MCF 10A (cell line): ENCODE results near the gene PTPRC. TPM values are rescaled to one million over a fixed set of nuclear protein-coding genes. Genes with fewer than 3 reads are reported as not detected.

Experiments
- BruUV-seq: library from RNA; stranded (reverse); fragments of 400-500 nt; replicated peaks from 2 replicates; lab custom pipeline; 2021; lab: Mats Ljungman, UMichigan
- CTCF ChIA-PET: fragments of 300-600 bp; sonication (Branson Sonifier 250); formaldehyde crosslinking; extraction: SDS; loops from one replicate; lab custom pipeline; 2021; ENCODE audit warnings: antibody characterized with exemption, inconsistent platforms; lab: Yijun Ruan, JAX
- POLR2A ChIA-PET: fragments of 300-600, 350-650 bp; sonication (Branson Sonifier 250); formaldehyde crosslinking; extraction: SDS; loops from one replicate; lab custom pipeline; 2020; ENCODE audit warnings: antibody characterized with exemption, inconsistent platforms; lab: Yijun Ruan, JAX
- DNase-seq: peaks from one replicate; pipeline ENCODE4 v3.0.0-alpha.2; 2018; ENCODE audit not compliant: unreplicated experiment
- H3K27ac Mint-ChIP-seq: one replicate; pipeline ENCODE4 v1.8.0; 2022; ENCODE audit warnings: mild to moderate bottlenecking, low read depth, mixed read lengths; ENCODE audit not compliant: unreplicated experiment
- H3K27me3 Mint-ChIP-seq: one replicate; pipeline ENCODE4 v1.8.0; 2022; ENCODE audit warnings: mixed read lengths; ENCODE audit not compliant: insufficient read depth, unreplicated experiment
- H3K36me3 Mint-ChIP-seq: one replicate; pipeline ENCODE4 v1.8.0; 2022; ENCODE audit warnings: mild to moderate bottlenecking, moderate library complexity, mixed read lengths; ENCODE audit not compliant: insufficient read depth, unreplicated experiment
- H3K4me1 Mint-ChIP-seq: one replicate; pipeline ENCODE4 v1.8.0; 2022; ENCODE audit warnings: mixed read lengths; ENCODE audit not compliant: insufficient read depth, unreplicated experiment
- H3K4me3 Mint-ChIP-seq: one replicate; pipeline ENCODE4 v1.8.0; 2022; ENCODE audit warnings: mild to moderate bottlenecking, moderate library complexity, mixed read lengths; ENCODE audit not compliant: unreplicated experiment
- H3K9me3 Mint-ChIP-seq: one replicate; pipeline ENCODE4 v1.8.0; 2022; ENCODE audit warnings: mixed read lengths; ENCODE audit not compliant: unreplicated experiment
- intact Hi-C: fragments of 100-400 bp; cut with micrococcal nuclease; formaldehyde crosslinking; loops from 2 replicates; pipeline ENCODE4 v1.14.1; 2022
- total RNA-seq: library from RNA; stranded (reverse); gene quantifications from 2 replicates; pipeline ENCODE4 v1.2.3, GENCODE V29; 2022
- TF ChIP-seq, protein P1 (sequence below): fragments of 200-600 bp; IDR thresholded peaks from one replicate; pipeline ENCODE4 v1.8.0; 2022; ENCODE audit warnings: antibody characterized with exemption, mild to moderate bottlenecking; ENCODE audit not compliant: unreplicated experiment

The PTPRC gene
- total RNA-seq, 1 experiment from 2014 or later = not detected

DNA sequence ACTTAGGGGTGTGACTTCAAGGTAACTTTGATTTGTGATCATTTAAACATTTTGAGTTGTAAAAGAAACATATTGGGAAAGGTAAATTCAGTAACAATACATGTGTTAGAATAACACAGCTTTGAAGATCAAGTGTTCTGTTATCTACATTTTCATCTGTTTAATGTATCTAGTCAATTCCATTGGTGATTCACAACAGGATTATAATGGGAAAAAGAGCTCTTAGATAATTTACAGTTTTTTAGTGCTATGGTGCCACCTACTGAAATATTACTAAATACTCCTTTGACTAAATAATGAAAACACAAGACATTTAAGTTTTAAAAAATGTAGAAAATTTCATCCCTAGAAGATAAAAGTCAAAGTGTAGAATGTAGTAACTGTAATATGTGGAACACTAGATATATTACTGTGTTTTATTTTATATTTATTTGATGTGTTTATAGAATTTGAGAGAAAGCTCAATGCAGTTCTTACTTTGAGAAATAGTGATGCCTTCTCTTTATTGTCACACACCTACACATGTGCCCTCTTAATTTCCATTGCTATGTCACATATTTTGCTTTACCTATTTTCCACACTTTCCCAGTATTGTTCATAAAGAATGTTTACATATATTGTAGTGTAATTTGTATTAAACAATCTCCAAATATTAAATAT lies 47.4 kb downstream of the PTPRC start:
- Mint-ChIP-seq H3K9me3 (no peaks in the 10 kb centered on the region), H3K4me1 (peaks cover 20% of the 10 kb centered on the region), H3K27me3 (no peaks in the 10 kb centered on the region), H3K27ac (no peak overlapping the region), H3K36me3 (no peaks in the 10 kb centered on the region), H3K4me3 (no peak overlapping the region)
- peak; percentile 63 for DNase-seq
- ChIA-PET CTCF (interaction anchor here (0.6 to 3.3 kb wide), 23 partner anchors 10 to 1354 kb away, joined by 3 to 12 read pairs (median 4); partner anchors contain the start of gene NEK7), POLR2A (interaction anchor here (0.6 to 3.1 kb wide), 11 partner anchors 10 to 1067 kb away, joined by 3 to 27 read pairs (median 3); partner anchors contain the start of gene NEK7)
- TF ChIP-seq, protein P1, sequence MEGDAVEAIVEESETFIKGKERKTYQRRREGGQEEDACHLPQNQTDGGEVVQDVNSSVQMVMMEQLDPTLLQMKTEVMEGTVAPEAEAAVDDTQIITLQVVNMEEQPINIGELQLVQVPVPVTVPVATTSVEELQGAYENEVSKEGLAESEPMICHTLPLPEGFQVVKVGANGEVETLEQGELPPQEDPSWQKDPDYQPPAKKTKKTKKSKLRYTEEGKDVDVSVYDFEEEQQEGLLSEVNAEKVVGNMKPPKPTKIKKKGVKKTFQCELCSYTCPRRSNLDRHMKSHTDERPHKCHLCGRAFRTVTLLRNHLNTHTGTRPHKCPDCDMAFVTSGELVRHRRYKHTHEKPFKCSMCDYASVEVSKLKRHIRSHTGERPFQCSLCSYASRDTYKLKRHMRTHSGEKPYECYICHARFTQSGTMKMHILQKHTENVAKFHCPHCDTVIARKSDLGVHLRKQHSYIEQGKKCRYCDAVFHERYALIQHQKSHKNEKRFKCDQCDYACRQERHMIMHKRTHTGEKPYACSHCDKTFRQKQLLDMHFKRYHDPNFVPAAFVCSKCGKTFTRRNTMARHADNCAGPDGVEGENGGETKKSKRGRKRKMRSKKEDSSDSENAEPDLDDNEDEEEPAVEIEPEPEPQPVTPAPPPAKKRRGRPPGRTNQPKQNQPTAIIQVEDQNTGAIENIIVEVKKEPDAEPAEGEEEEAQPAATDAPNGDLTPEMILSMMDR = peak; percentile 48
- BruUV-seq = no TSS peak
- intact Hi-C loops = loop anchor here (1.0 to 10.0 kb wide), 9 partner anchors 329 to 1165 kb away; no protein-coding TSS in a partner anchor

DNA sequence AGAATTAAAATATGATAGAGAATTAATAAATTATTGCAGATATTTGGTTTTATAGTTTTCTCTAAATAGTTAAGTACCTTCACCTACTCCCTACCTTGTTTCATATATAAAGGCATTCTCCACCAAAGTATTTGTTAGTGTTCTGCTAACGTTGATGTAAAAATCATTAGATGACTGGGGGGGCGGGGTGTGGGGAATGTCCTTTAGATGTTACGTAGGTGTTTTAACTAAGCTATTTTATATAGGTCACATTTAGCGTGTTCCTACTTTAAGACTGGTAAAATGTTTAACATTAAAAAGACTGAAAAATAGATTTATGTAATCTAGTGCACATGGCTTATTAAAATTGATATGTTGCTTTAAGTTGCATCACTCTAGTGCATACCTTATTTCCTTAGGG lies 48.6 kb downstream of the PTPRC start:
- Mint-ChIP-seq H3K4me1 (peaks cover 11% of the 10 kb centered on the region), H3K27ac (no peak overlapping the region), H3K27me3 (no peaks in the 10 kb centered on the region), H3K9me3 (no peaks in the 10 kb centered on the region), H3K36me3 (no peaks in the 10 kb centered on the region), H3K4me3 (no peak overlapping the region)
- ChIA-PET CTCF (interaction anchor here (0.7 to 1.0 kb wide), 2 partner anchors 220 to 1161 kb away, joined by 3 read pairs; no protein-coding TSS in a partner anchor), POLR2A (no interaction called here)
- intact Hi-C loops = loop anchor here (2.0 to 10.0 kb wide), 8 partner anchors 330 to 1073 kb away; no protein-coding TSS in a partner anchor
- no peak for DNase-seq
- no TSS peak for BruUV-seq
- TF ChIP-seq, protein P1 = no peak

DNA sequence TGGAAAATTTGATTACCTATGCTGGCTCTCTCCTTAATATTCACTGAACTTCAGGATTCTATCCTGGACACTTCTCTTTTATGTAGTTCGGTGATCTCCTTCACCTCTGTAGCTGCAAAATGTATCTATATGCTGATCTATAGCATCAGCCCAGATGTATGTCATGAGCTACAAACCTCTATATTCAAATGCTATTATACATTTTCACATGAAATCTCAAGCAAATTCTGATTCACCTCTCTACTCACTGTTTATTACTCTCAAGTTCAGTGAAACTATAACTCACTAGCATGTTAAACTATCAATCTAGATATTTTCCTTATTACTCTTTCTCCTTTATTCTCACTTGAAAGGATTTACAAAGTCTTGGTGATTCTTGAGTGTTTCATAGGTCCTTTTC lies 52.2 kb downstream of the PTPRC start:
- ChIA-PET POLR2A (interaction anchor here (1.0 kb wide), 1 partner anchor 10 kb away, joined by 4 read pairs; no protein-coding TSS in a partner anchor), CTCF (interaction anchor here (0.7 to 2.8 kb wide), 5 partner anchors 9 to 823 kb away, joined by 3 to 19 read pairs (median 7); no protein-coding TSS in a partner anchor)
- Mint-ChIP-seq H3K27me3 (no peaks in the 10 kb centered on the region), H3K36me3 (no peaks in the 10 kb centered on the region), H3K4me1 (peaks cover 1% of the 10 kb centered on the region), H3K27ac (no peak overlapping the region), H3K9me3 (no peaks in the 10 kb centered on the region), H3K4me3 (no peak overlapping the region)
- no peak for DNase-seq
- BruUV-seq = no TSS peak
- TF ChIP-seq, protein P1 = no peak
- intact Hi-C loops = no loop called here

DNA sequence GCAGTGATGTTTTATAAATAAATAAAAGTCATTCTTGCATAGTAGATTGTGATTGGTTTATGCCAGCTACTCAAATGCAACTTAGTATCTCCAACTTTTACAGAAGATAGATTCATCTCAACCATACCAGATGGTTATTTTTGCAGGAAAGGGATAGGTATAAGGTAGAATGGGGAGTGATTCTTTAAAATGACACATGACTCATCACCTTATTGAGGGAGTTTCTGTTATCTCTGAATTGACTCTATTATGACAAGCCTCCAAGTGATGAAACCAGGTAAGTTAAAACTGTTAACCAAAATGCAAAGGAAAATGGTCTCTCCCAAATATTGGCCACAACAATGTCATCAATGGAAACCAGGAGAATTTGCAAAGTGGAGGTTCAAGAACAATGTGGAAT lies 54.5 kb downstream of the PTPRC start:
- Mint-ChIP-seq H3K9me3 (no peaks in the 10 kb centered on the region), H3K27me3 (no peaks in the 10 kb centered on the region), H3K27ac (no peak overlapping the region), H3K4me3 (no peak overlapping the region), H3K4me1 (no peaks in the 10 kb centered on the region), H3K36me3 (no peaks in the 10 kb centered on the region)
- POLR2A ChIA-PET = no interaction called here
- intact Hi-C loops = no loop called here
- CTCF ChIA-PET = interaction anchor here (0.5 kb wide), 1 partner anchor 652 kb away, joined by 3 read pairs; no protein-coding TSS in a partner anchor
- no TSS peak for BruUV-seq
- DNase-seq = no peak
- TF ChIP-seq, protein P1 = no peak
